Smooth muscle cell (in vitro differentiated cells): ENCODE measurements around the gene NEK11. TPM values are rescaled to one million over a fixed set of nuclear protein-coding genes. Genes with fewer than 3 reads are reported as not detected.

ENCODE experiments used
- DNase-seq: peaks from one replicate; lab custom pipeline; 2025; ENCODE audit not compliant: unreplicated experiment; lab: John Stamatoyannopoulos, UW
- H2AFZ ChIP-seq: fragments of 200-600 bp; sonication (generic); 2 replicates; pipeline ENCODE4 v1.6.0; 2016; ENCODE audit warnings: antibody characterized with exemption, low read depth, mild to moderate bottlenecking
- H3F3A ChIP-seq: fragments of 200-600 bp; sonication (generic); 2 replicates; pipeline ENCODE4 v1.6.0; 2017; ENCODE audit warnings: antibody characterized with exemption, low read depth
- H3K27ac ChIP-seq: fragments of 200-600 bp; sonication (generic); 2 replicates; pipeline ENCODE4 v1.5.1; 2016; ENCODE audit warnings: low read depth, mild to moderate bottlenecking
- H3K27me3 ChIP-seq: fragments of 200-600 bp; sonication (generic); 2 replicates; pipeline ENCODE4 v1.6.1; 2016; ENCODE audit warnings: low read depth, mild to moderate bottlenecking
- H3K36me3 ChIP-seq: fragments of 200-600 bp; sonication (generic); 2 replicates; pipeline ENCODE4 v1.5.1; 2016; ENCODE audit warnings: low read depth
- H3K4me1 ChIP-seq: fragments of 200-600 bp; sonication (generic); 2 replicates; pipeline ENCODE4 v1.5.1; 2016; ENCODE audit warnings: low read depth
- H3K4me2 ChIP-seq: fragments of 200-600 bp; sonication (generic); 2 replicates; pipeline ENCODE4 v1.6.0; 2016; ENCODE audit warnings: mild to moderate bottlenecking
- H3K4me3 ChIP-seq: fragments of 200-600 bp; sonication (generic); 2 replicates; pipeline ENCODE4 v1.5.1; 2016; ENCODE audit warnings: mild to moderate bottlenecking
- H3K79me2 ChIP-seq: fragments of 200-600 bp; sonication (generic); 2 replicates; pipeline ENCODE4 v1.6.0; 2016; ENCODE audit warnings: low read depth, mild to moderate bottlenecking
- H3K9ac ChIP-seq: fragments of 200-600 bp; sonication (generic); 2 replicates; pipeline ENCODE4 v1.6.0; 2016; ENCODE audit warnings: low read depth
- H3K9me3 ChIP-seq: fragments of 200-600 bp; sonication (generic); replicated peaks from 2 replicates; pipeline ENCODE4 v1.5.1; 2016; ENCODE audit warnings: low read depth
- H4K20me1 ChIP-seq: fragments of 200-600 bp; sonication (generic); 2 replicates; pipeline ENCODE4 v1.6.0; 2016; ENCODE audit warnings: low read depth
- WGBS: methylation state at CpG from one replicate; pipeline ENCODE4 v1.1.7; 2016; ENCODE audit warnings: low lambda C conversion rate; 5-methylcytosine and 5-hydroxymethylcytosine counted together
- polyA plus RNA-seq: library from polyadenylated mRNA; unstranded; fragments of >200 nt; fragmentation: Nextera tagmentation; extraction: Ambion mirVana; gene quantifications from 2 replicates; pipeline ENCODE4 v1.2.1, GENCODE V29; 2016
- total RNA-seq: library from RNA; depleted of rRNA; stranded (reverse); fragments of >200 nt; gene quantifications from 2 replicates; pipeline ENCODE4 v1.2.3, GENCODE V29; 2014
- TF ChIP-seq, protein P1 (sequence below): fragments of 200-600 bp; sonication (generic); IDR thresholded peaks from 2 replicates; pipeline ENCODE4 v1.5.1; 2017; ENCODE audit warnings: borderline replicate concordance, mild to moderate bottlenecking, antibody characterized with exemption; ENCODE audit not compliant: insufficient read depth, poor library complexity, severe bottlenecking

Gene NEK11
- total and polyA plus RNA-seq, 2 experiments from 2014 or later, result 3.0 to 3.3 TPM

DNA sequence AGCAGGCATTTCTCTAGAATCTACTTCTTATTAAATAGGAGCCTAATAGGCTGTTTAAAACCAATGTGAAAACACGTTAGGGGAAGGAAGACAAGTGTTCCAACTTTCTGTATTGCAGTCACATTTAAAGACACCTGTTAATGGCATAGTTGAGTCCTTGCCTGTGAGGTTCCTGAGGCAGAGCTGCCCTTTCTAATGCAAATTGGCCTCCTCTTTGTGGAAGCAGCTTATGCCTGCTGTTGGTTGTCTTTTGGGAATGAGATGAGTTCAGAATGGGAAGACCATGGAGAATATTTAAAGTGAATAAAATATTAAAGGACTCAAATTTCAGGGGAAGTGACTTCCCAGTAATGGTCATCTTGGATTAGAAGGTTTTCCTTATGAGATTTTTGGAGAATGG, 51.2 kb downstream of the NEK11 start:
- Histone ChIP-seq H3K36me3 (no peaks in the 10 kb centered on the region), H2AFZ (no peak overlapping the region), H3K4me1 (peaks cover 13% of the 10 kb centered on the region), H3K9me3 (no peaks in the 10 kb centered on the region), H3K9ac (no peak overlapping the region), H3K79me2 (no peaks in the 10 kb centered on the region), H3K27ac (no peak overlapping the region), H3F3A (no peaks in the 10 kb centered on the region), H3K4me3 (no peak overlapping the region), H3K27me3 (no peaks in the 10 kb centered on the region), H4K20me1 (no peaks in the 10 kb centered on the region), H3K4me2 (no peak overlapping the region)
- WGBS, result 18% methylated on average over 1 of the region's 1 CpG
- no peak for DNase-seq
- TF ChIP-seq, protein P1, sequence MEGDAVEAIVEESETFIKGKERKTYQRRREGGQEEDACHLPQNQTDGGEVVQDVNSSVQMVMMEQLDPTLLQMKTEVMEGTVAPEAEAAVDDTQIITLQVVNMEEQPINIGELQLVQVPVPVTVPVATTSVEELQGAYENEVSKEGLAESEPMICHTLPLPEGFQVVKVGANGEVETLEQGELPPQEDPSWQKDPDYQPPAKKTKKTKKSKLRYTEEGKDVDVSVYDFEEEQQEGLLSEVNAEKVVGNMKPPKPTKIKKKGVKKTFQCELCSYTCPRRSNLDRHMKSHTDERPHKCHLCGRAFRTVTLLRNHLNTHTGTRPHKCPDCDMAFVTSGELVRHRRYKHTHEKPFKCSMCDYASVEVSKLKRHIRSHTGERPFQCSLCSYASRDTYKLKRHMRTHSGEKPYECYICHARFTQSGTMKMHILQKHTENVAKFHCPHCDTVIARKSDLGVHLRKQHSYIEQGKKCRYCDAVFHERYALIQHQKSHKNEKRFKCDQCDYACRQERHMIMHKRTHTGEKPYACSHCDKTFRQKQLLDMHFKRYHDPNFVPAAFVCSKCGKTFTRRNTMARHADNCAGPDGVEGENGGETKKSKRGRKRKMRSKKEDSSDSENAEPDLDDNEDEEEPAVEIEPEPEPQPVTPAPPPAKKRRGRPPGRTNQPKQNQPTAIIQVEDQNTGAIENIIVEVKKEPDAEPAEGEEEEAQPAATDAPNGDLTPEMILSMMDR, result no peak

- no peak overlapping the region for H3K27ac ChIP-seq
- WGBS, result 87% methylated on average over 1 of the region's 1 CpG
- H4K20me1 ChIP-seq, result no peaks in the 10 kb centered on the region
- H3K79me2 ChIP-seq, result no peaks in the 10 kb centered on the region
- no peaks in the 10 kb centered on the region for H3F3A ChIP-seq
- no peaks in the 10 kb centered on the region for H3K36me3 ChIP-seq
- DNase-seq, result no peak
- no peak overlapping the region for H3K4me2 ChIP-seq
- no peaks in the 10 kb centered on the region for H3K9me3 ChIP-seq
- peaks cover 16% of the 10 kb centered on the region for H3K4me1 ChIP-seq
- no peak overlapping the region for H2AFZ ChIP-seq
- no peak overlapping the region for H3K9ac ChIP-seq
- no peak overlapping the region for H3K4me3 ChIP-seq
- H3K27me3 ChIP-seq, result no peaks in the 10 kb centered on the region
- TF ChIP-seq, protein P1, result no peak
Observed at GRCh38 chr3:131079086-131079485, 52.4 kb downstream of the NEK11 start.

- WGBS, result 100% methylated on average over 1 of the region's 1 CpG
- H3K4me2 ChIP-seq, result no peak overlapping the region
Observed at GRCh38 chr3:131081224-131081623, 54.5 kb downstream of the NEK11 start.

DNA sequence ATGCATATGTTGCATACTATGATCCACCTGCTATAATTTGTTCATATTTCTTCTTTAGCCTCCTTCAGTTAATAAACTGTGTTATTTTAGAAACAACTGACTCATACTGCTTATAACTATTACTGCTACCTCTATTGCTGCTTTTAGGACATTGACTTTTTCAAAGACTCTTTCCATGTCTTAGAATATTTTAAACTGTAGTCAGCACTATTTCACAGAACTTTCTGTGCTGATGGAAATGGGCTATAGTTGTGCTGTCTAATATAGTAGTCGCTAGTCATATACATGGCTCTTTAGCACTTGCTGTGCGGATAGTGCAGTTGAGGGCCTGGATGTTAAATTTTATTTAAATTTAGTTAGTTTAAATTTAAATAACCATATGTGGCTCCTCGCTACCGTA, 55.6 kb downstream of the NEK11 start:
- H3K36me3 ChIP-seq, result no peaks in the 10 kb centered on the region
- 96% methylated on average over 4 of the region's 4 CpGs for WGBS
- no peak overlapping the region for H3K4me2 ChIP-seq
- TF ChIP-seq, protein P1, result no peak
- H3K9ac ChIP-seq, result no peak overlapping the region
- no peaks in the 10 kb centered on the region for H3F3A ChIP-seq
- H3K27ac ChIP-seq, result no peak overlapping the region
- no peak overlapping the region for H2AFZ ChIP-seq
- no peaks in the 10 kb centered on the region for H3K27me3 ChIP-seq
- no peaks in the 10 kb centered on the region for H3K9me3 ChIP-seq
- H3K4me1 ChIP-seq, result peaks cover 15% of the 10 kb centered on the region
- H4K20me1 ChIP-seq, result no peaks in the 10 kb centered on the region
- no peaks in the 10 kb centered on the region for H3K79me2 ChIP-seq
- H3K4me3 ChIP-seq, result no peak overlapping the region
- no peak for DNase-seq

More at GRCh38 chr3:131081224-131081623, 54.5 kb downstream of the NEK11 start:
- Histone ChIP-seq H3K4me1 (peaks cover 16% of the 10 kb centered on the region), H2AFZ (no peak overlapping the region), H4K20me1 (no peaks in the 10 kb centered on the region), H3K4me3 (no peak overlapping the region), H3K79me2 (no peaks in the 10 kb centered on the region), H3K9me3 (no peaks in the 10 kb centered on the region), H3K27ac (no peak overlapping the region), H3K9ac (no peak overlapping the region), H3K36me3 (no peaks in the 10 kb centered on the region), H3K27me3 (no peaks in the 10 kb centered on the region), H3F3A (no peaks in the 10 kb centered on the region)
- no peak for DNase-seq
- TF ChIP-seq, protein P1, result no peak
